ENCODE measurements around the gene FIP1L1. TPM values are rescaled to one million over a fixed set of nuclear protein-coding genes. Genes with fewer than 3 reads are reported as not detected.

The FIP1L1 gene
- total and polyA plus RNA-seq, 2 of the 13 experiments (the other 11 are each of a cell fraction or from before 2014, with no cell fraction given), result 14.9 to 69.4 TPM

- TF ChIP-seq NAIF1 (CRISPR knock-in tag; IDR thresholded peaks at IDR 0.05; ENCODE audit: borderline replicate concordance) (peak; percentile 27; the same call in 1 of the 2 replicates), ZNF547 (CRISPR knock-in tag; IDR thresholded peaks at IDR 0.05) (peak; percentile 73), BHLHE40 (IDR thresholded peaks at IDR 0.05; ENCODE audit: low read length) (0 out of 2 replicates have a peak, but pooled peaks have one; percentile 3), ZBTB14 (CRISPR knock-in tag; IDR thresholded peaks at IDR 0.05) (no peak; the same call in 1 of the 2 replicates), MAFF (IDR thresholded peaks at IDR 0.05; ENCODE audit: low read depth, low read length) (no peak), FOXJ3 (CRISPR knock-in tag; IDR thresholded peaks at IDR 0.05; ENCODE audit: borderline replicate concordance) (no peak), ATF7 (IDR thresholded peaks at IDR 0.05) (no peak), ATF7 (CRISPR knock-in tag; IDR thresholded peaks at IDR 0.05) (no peak; the same call in 1 of the 2 replicates), ZNF180 (CRISPR knock-in tag; IDR thresholded peaks at IDR 0.05; ENCODE audit: borderline replicate concordance, low read depth) (no peak), ZNF781 (CRISPR knock-in tag; IDR thresholded peaks at IDR 0.05; ENCODE audit: borderline replicate concordance, not compliant biosample characterization) (peak; percentile 35), CREBL2 (CRISPR knock-in tag; IDR thresholded peaks at IDR 0.05; ENCODE audit: borderline replicate concordance) (no peak; the same call in 1 of the 2 replicates), NR3C1 (CRISPR knock-in tag; IDR thresholded peaks at IDR 0.05) (no peak), ZNF563 (CRISPR knock-in tag; IDR thresholded peaks at IDR 0.05) (0 out of 2 replicates have a peak, but pooled peaks have one; percentile 49), NCOA1 (CRISPR knock-in tag; IDR thresholded peaks at IDR 0.05) (no peak), ZNF235 (CRISPR knock-in tag; IDR thresholded peaks at IDR 0.05; ENCODE audit: borderline replicate concordance) (no peak), ZNF362 (CRISPR knock-in tag; IDR thresholded peaks at IDR 0.05; ENCODE audit: borderline replicate concordance) (no peak), ZNF572 (CRISPR knock-in tag; IDR thresholded peaks at IDR 0.05) (peak; percentile 55; the same call in 1 of the 2 replicates), ZBTB10 (CRISPR knock-in tag; IDR thresholded peaks at IDR 0.05; ENCODE audit: borderline replicate concordance) (no peak), ZNF576 (CRISPR knock-in tag; IDR thresholded peaks at IDR 0.05) (no peak), ZBTB49 (CRISPR knock-in tag; IDR thresholded peaks at IDR 0.05; ENCODE audit: borderline replicate concordance) (no peak)
Measured at GRCh38 chr4:53365486-53366300, 11.7 kb upstream of the FIP1L1 start, which contains the start of gene SCFD2 (continued).
